MCF 10A (cell line): ENCODE data around the gene LYRM7. TPM values are rescaled to one million over a fixed set of nuclear protein-coding genes. Genes with fewer than 3 reads are reported as not detected.

Source experiments
- BruUV-seq: library from RNA; stranded (reverse); fragments of 400-500 nt; replicated peaks from 2 replicates; lab custom pipeline; 2021; lab: Mats Ljungman, UMichigan
- CTCF ChIA-PET: fragments of 300-600 bp; sonication (Branson Sonifier 250); formaldehyde crosslinking; extraction: SDS; loops from one replicate; lab custom pipeline; 2021; ENCODE audit warnings: antibody characterized with exemption, inconsistent platforms; lab: Yijun Ruan, JAX
- POLR2A ChIA-PET: fragments of 300-600, 350-650 bp; sonication (Branson Sonifier 250); formaldehyde crosslinking; extraction: SDS; loops from one replicate; lab custom pipeline; 2020; ENCODE audit warnings: antibody characterized with exemption, inconsistent platforms; lab: Yijun Ruan, JAX
- DNase-seq: peaks from one replicate; pipeline ENCODE4 v3.0.0-alpha.2; 2018; ENCODE audit not compliant: unreplicated experiment
- H3K27ac Mint-ChIP-seq: one replicate; pipeline ENCODE4 v1.8.0; 2022; ENCODE audit warnings: mild to moderate bottlenecking, low read depth, mixed read lengths; ENCODE audit not compliant: unreplicated experiment
- H3K27me3 Mint-ChIP-seq: one replicate; pipeline ENCODE4 v1.8.0; 2022; ENCODE audit warnings: mixed read lengths; ENCODE audit not compliant: insufficient read depth, unreplicated experiment
- H3K36me3 Mint-ChIP-seq: one replicate; pipeline ENCODE4 v1.8.0; 2022; ENCODE audit warnings: mild to moderate bottlenecking, moderate library complexity, mixed read lengths; ENCODE audit not compliant: insufficient read depth, unreplicated experiment
- H3K4me1 Mint-ChIP-seq: one replicate; pipeline ENCODE4 v1.8.0; 2022; ENCODE audit warnings: mixed read lengths; ENCODE audit not compliant: insufficient read depth, unreplicated experiment
- H3K4me3 Mint-ChIP-seq: one replicate; pipeline ENCODE4 v1.8.0; 2022; ENCODE audit warnings: mild to moderate bottlenecking, moderate library complexity, mixed read lengths; ENCODE audit not compliant: unreplicated experiment
- H3K9me3 Mint-ChIP-seq: one replicate; pipeline ENCODE4 v1.8.0; 2022; ENCODE audit warnings: mixed read lengths; ENCODE audit not compliant: unreplicated experiment
- CTCF ChIP-seq: fragments of 200-600 bp; IDR thresholded peaks from one replicate; pipeline ENCODE4 v1.8.0; 2022; ENCODE audit warnings: antibody characterized with exemption, mild to moderate bottlenecking; ENCODE audit not compliant: unreplicated experiment
- intact Hi-C: fragments of 100-400 bp; cut with micrococcal nuclease; formaldehyde crosslinking; loops from 2 replicates; pipeline ENCODE4 v1.14.1; 2022
- total RNA-seq: library from RNA; stranded (reverse); gene quantifications from 2 replicates; pipeline ENCODE4 v1.2.3, GENCODE V29; 2022

Gene LYRM7
- total RNA-seq, 1 experiment from 2014 or later = 18.2 TPM

- no peaks in the 10 kb centered on the region for H3K9me3 Mint-ChIP-seq
- no peak for DNase-seq
- H3K4me1 Mint-ChIP-seq = peaks cover 11% of the 10 kb centered on the region
- ChIA-PET CTCF (interaction anchor here (0.6 to 1.7 kb wide), 3 partner anchors 26 to 509 kb away, joined by 3 to 7 read pairs (median 3); no protein-coding TSS in a partner anchor), POLR2A (interaction anchor here (0.7 to 5.3 kb wide), 10 partner anchors 12 to 161 kb away, joined by 3 to 66 read pairs (median 4); partner anchors contain the start of genes CDC42SE2 and HINT1)
- intact Hi-C loops = no loop called here
- BruUV-seq = no TSS peak
- H3K27ac Mint-ChIP-seq = no peak overlapping the region
- TF ChIP-seq CTCF = no peak
- H3K4me3 Mint-ChIP-seq = no peak overlapping the region
- no peaks in the 10 kb centered on the region for H3K36me3 Mint-ChIP-seq
- no peaks in the 10 kb centered on the region for H3K27me3 Mint-ChIP-seq
These were observed 50.4 kb downstream of the LYRM7 start for GRCh38 chr5:131221008-131221703.

GRCh38 chr5:131221888-131222287 is 51.1 kb downstream of the LYRM7 start:
- peaks cover 11% of the 10 kb centered on the region for H3K4me1 Mint-ChIP-seq
- intact Hi-C loops = no loop called here
- H3K36me3 Mint-ChIP-seq = no peaks in the 10 kb centered on the region
- ChIA-PET CTCF (interaction anchor here (0.8 to 1.7 kb wide), 3 partner anchors 26 to 44 kb away, joined by 3 to 7 read pairs (median 4); no protein-coding TSS in a partner anchor), POLR2A (interaction anchor here (0.7 to 5.3 kb wide), 12 partner anchors 13 to 160 kb away, joined by 3 to 66 read pairs (median 4); partner anchors contain the start of genes CDC42SE2 and HINT1)
- H3K4me3 Mint-ChIP-seq = no peak overlapping the region
- peak; percentile 41 for DNase-seq
- no peak overlapping the region for H3K27ac Mint-ChIP-seq
- no peaks in the 10 kb centered on the region for H3K9me3 Mint-ChIP-seq
- H3K27me3 Mint-ChIP-seq = no peaks in the 10 kb centered on the region
- no TSS peak for BruUV-seq
- TF ChIP-seq CTCF = no peak

GRCh38 chr5:131222731-131223130 is 52.0 kb downstream of the LYRM7 start:
- CTCF ChIA-PET = interaction anchor here (0.7 to 1.1 kb wide), 2 partner anchors 22 to 40 kb away, joined by 3 to 4 read pairs; no protein-coding TSS in a partner anchor
- POLR2A ChIA-PET = interaction anchor here (0.5 to 5.3 kb wide), 7 partner anchors 23 to 71 kb away, joined by 3 to 66 read pairs (median 4); partner anchors contain the start of genes CDC42SE2 and HINT1
- TF ChIP-seq CTCF = no peak

GRCh38 chr5:131223751-131224386 is 53.1 kb downstream of the LYRM7 start:
- Mint-ChIP-seq H3K27ac (no peak overlapping the region), H3K4me1 (peaks cover 11% of the 10 kb centered on the region), H3K36me3 (no peaks in the 10 kb centered on the region), H3K27me3 (no peaks in the 10 kb centered on the region), H3K4me3 (no peak overlapping the region), H3K9me3 (no peaks in the 10 kb centered on the region)
- ChIA-PET CTCF (interaction anchor here (1.2 kb wide), 1 partner anchor 158 kb away, joined by 5 read pairs; no protein-coding TSS in a partner anchor), POLR2A (no interaction called here)
- no TSS peak for BruUV-seq
- intact Hi-C loops = no loop called here
- DNase-seq = no peak
- TF ChIP-seq CTCF = no peak

More at GRCh38 chr5:131222731-131223130, 52.0 kb downstream of the LYRM7 start:
- no peaks in the 10 kb centered on the region for H3K36me3 Mint-ChIP-seq
- peaks cover 11% of the 10 kb centered on the region for H3K4me1 Mint-ChIP-seq
- no TSS peak for BruUV-seq
- no peak overlapping the region for H3K27ac Mint-ChIP-seq
- H3K9me3 Mint-ChIP-seq = no peaks in the 10 kb centered on the region
- no peaks in the 10 kb centered on the region for H3K27me3 Mint-ChIP-seq
- H3K4me3 Mint-ChIP-seq = no peak overlapping the region
- DNase-seq = no peak
- intact Hi-C loops = no loop called here
